Tibial nerve (tissue), 4 donors: ENCODE measurements around the gene KAT6B.

ENCODE experiments used
- CTCF ChIP-seq, 5 experiments: fragments of 200-600 bp in 3 of 5; fragments of 450-650 bp in 2 of 5; sonication (generic) in 3 of 5; IDR thresholded peaks; one replicate each; pipeline ENCODE4 v1.5.1; 2016 to 2019; ENCODE audit warnings: antibody characterized with exemption in 5 of 5, mild to moderate bottlenecking in 3 of 5, moderate library complexity in 2 of 5
- EP300 ChIP-seq, 2 donors: sonication (generic); formaldehyde crosslinking; IDR thresholded peaks; one replicate each; pipeline ENCODE4 v1.6.1; 2017; ENCODE audit warnings: antibody characterized with exemption in 2 of 2, mild to moderate bottlenecking in 1 of 2
- POLR2A ChIP-seq, 2 donors: fragments of 450-650 bp; IDR thresholded peaks; one replicate each; pipeline ENCODE4 v1.6.1; 2017; ENCODE audit warnings: antibody characterized with exemption in 2 of 2, mild to moderate bottlenecking in 2 of 2, moderate library complexity in 2 of 2

GRCh38 chr10:74808501-74808900 is 17.9 kb upstream of the KAT6B start:
- TF ChIP-seq CTCF (IDR thresholded peaks at IDR 0.05) (no peak), POLR2A (IDR thresholded peaks at IDR 0.05) (no peak), EP300 (IDR thresholded peaks at IDR 0.05) (no peak)
